ENCODE data around the gene CALU. TPM values are rescaled to one million over a fixed set of nuclear protein-coding genes. Genes with fewer than 3 reads are reported as not detected.

The CALU gene
- total RNA-seq, 2 experiments from 2014 or later: 34.3 to 36.3 TPM

Other genes with a start within 250 kb of the CALU start
- under 1 TPM; 0.25 to 0.35 TPM for gene GARIN1A, start 67.1 kb upstream of the CALU start, total RNA-seq
- not detected for gene OPN1SW, start 36.4 kb downstream of the CALU start, total RNA-seq
- 1 to 10 TPM; 4.8 to 5.3 TPM for gene CCDC136, start 52.6 kb downstream of the CALU start, total RNA-seq
- gene FLNC, start 91.0 kb downstream of the CALU start, total RNA-seq: not detected
- gene ATP6V1F, start 123.5 kb downstream of the CALU start, total RNA-seq: 100 to 1,000 TPM; 124 to 140 TPM
- gene KCP, start 171.3 kb downstream of the CALU start, total RNA-seq: under 1 TPM; 0.20 to 0.33 TPM
- 10 to 100 TPM; 25.5 to 28.6 TPM for gene IRF5, start 198.6 kb downstream of the CALU start, total RNA-seq